HFFc6 (cell line): Measurements from ENCODE around the gene EAPP. TPM values are rescaled to one million over a fixed set of nuclear protein-coding genes. Genes with fewer than 3 reads are reported as not detected.

Experiments
- DNase-seq: peaks from one replicate; pipeline ENCODE4 v3.0.0-alpha.2; 2018
- H3K27ac Mint-ChIP-seq: 2 replicates; pipeline ENCODE4 v1.8.0; 2020; ENCODE audit warnings: mild to moderate bottlenecking, mixed read lengths
- H3K27me3 Mint-ChIP-seq: 2 replicates; pipeline ENCODE4 v1.8.0; 2021; ENCODE audit warnings: mild to moderate bottlenecking, moderate library complexity, mixed read lengths; ENCODE audit not compliant: insufficient read depth
- H3K36me3 Mint-ChIP-seq: 2 replicates; pipeline ENCODE4 v1.8.0; 2021; ENCODE audit warnings: low read depth, mixed read lengths
- H3K4me1 Mint-ChIP-seq: 2 replicates; pipeline ENCODE4 v1.8.0; 2020; ENCODE audit warnings: low read depth, mixed read lengths
- H3K4me3 Mint-ChIP-seq: 2 replicates; pipeline ENCODE4 v1.8.0; 2020; ENCODE audit warnings: mild to moderate bottlenecking, moderate library complexity, mixed read lengths
- H3K9me3 Mint-ChIP-seq: 2 replicates; pipeline ENCODE4 v1.8.0; 2020; ENCODE audit warnings: mild to moderate bottlenecking, mixed read lengths
- CTCF ChIP-seq: fragments of 200-600 bp; sonication (generic); IDR thresholded peaks from 2 replicates; pipeline ENCODE4 v1.5.0; 2021; ENCODE audit warnings: antibody characterized with exemption, mild to moderate bottlenecking
- total RNA-seq, 6 experiments: library from RNA; stranded (reverse); fragmentation: NEBNext Ultra II Directional; extraction: Animal tissue kit (Norgen Biotek cat#: 25700); gene quantifications; 2 replicates in 1 of 6; 3 replicates in 5 of 6; pipeline ENCODE4 v1.2.3, GENCODE V29; 2021

The EAPP gene
- total RNA-seq, 6 experiments from 2014 or later = 28.2 to 34.9 (median 30.4) TPM

- Mint-ChIP-seq H3K27me3 (no peaks in the 10 kb centered on the region), H3K27ac (peak overlapping the region; percentile 65), H3K9me3 (no peaks in the 10 kb centered on the region), H3K4me1 (peaks cover 28% of the 10 kb centered on the region), H3K4me3 (peak overlapping the region; percentile 13; the same call in 1 of the 2 replicates), H3K36me3 (no peaks in the 10 kb centered on the region)
- TF ChIP-seq CTCF = no peak
- no peak for DNase-seq
These were observed 36.8 kb downstream of the EAPP start for GRCh38 chr14:34502545-34503225.

GRCh38 chr14:34502001-34502400 is 37.5 kb downstream of the EAPP start:
- DNase-seq = no peak
- H3K9me3 Mint-ChIP-seq = no peaks in the 10 kb centered on the region
- peak overlapping the region; percentile 65 for H3K27ac Mint-ChIP-seq
- H3K36me3 Mint-ChIP-seq = no peaks in the 10 kb centered on the region
- no peak for TF ChIP-seq CTCF
- H3K4me1 Mint-ChIP-seq = peaks cover 35% of the 10 kb centered on the region
- H3K27me3 Mint-ChIP-seq = no peaks in the 10 kb centered on the region; the same call in 1 of the 2 replicates
- no peak overlapping the region for H3K4me3 Mint-ChIP-seq

- Mint-ChIP-seq H3K4me1 (peaks cover 44% of the 10 kb centered on the region), H3K9me3 (no peaks in the 10 kb centered on the region), H3K36me3 (no peaks in the 10 kb centered on the region), H3K4me3 (no peak overlapping the region), H3K27ac (no peak overlapping the region), H3K27me3 (no peaks in the 10 kb centered on the region; the same call in 1 of the 2 replicates)
- no peak for TF ChIP-seq CTCF
- DNase-seq = no peak
These were observed 38.4 kb downstream of the EAPP start for GRCh38 chr14:34501004-34501580.

GRCh38 chr14:34498684-34499412 is 40.7 kb downstream of the EAPP start:
- peak overlapping the region; percentile 60 for H3K27ac Mint-ChIP-seq
- H3K4me1 Mint-ChIP-seq = peaks cover 45% of the 10 kb centered on the region
- peak; percentile 30 for DNase-seq
- H3K4me3 Mint-ChIP-seq = no peak overlapping the region
- no peaks in the 10 kb centered on the region for H3K36me3 Mint-ChIP-seq
- TF ChIP-seq CTCF = peak; percentile 68
- H3K9me3 Mint-ChIP-seq = no peaks in the 10 kb centered on the region
- no peaks in the 10 kb centered on the region; the same call in 1 of the 2 replicates for H3K27me3 Mint-ChIP-seq

GRCh38 chr14:34496679-34497513 is 42.6 kb downstream of the EAPP start:
- TF ChIP-seq CTCF = peak; percentile 67
- Mint-ChIP-seq H3K9me3 (no peaks in the 10 kb centered on the region), H3K27ac (peak overlapping the region; percentile 100), H3K27me3 (no peaks in the 10 kb centered on the region; the same call in 1 of the 2 replicates), H3K4me3 (peak overlapping the region; percentile 73), H3K36me3 (no peaks in the 10 kb centered on the region), H3K4me1 (peaks cover 32% of the 10 kb centered on the region)
- peak; percentile 98 for DNase-seq
